HG03103 (cell line): ENCODE results near the gene GP1BB.
"Not testable (repeated sequence)": the region's sequence is repeated elsewhere in the genome, so short reads cannot be mapped to it uniquely, and the experiment has no call there.

Experiments
- ATAC-seq: cut with Tn5 transposase; IDR thresholded peaks from one replicate; pipeline ENCODE4 v1.9.1; 2021; ENCODE audit warnings: low read depth; ENCODE audit not compliant: unreplicated experiment

The GP1BB gene

GRCh38 chr22:19724927-19725661, 1.8 kb downstream of the GP1BB start:
- no peak for ATAC-seq

GRCh38 chr22:19726064-19726788, 2.9 kb downstream of the GP1BB start:
- ATAC-seq: not testable (repeated sequence)

GRCh38 chr22:19727310-19728150, 4.2 kb downstream of the GP1BB start:
- ATAC-seq: no peak

DNA sequence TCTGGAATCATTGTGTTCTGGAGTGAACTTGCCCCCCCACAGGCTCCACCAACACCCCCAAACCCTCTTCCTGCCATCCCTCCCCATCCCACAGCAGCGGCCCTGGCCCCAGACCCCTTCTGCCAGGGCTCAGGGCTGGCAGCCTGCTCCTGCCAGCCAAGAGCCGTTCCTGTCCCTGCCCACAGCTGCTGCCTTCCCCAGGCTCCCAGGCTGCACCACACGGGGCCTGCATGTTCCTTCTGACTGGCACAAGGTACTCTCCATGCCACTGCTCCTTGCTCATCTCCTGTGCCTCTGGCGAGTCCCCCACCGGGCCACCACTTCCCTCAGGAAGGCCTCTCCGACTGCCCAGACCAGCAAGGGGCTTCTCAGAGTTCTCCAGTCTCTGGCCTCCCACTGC, 4.9 kb downstream of the GP1BB start:
- ATAC-seq: no peak

DNA sequence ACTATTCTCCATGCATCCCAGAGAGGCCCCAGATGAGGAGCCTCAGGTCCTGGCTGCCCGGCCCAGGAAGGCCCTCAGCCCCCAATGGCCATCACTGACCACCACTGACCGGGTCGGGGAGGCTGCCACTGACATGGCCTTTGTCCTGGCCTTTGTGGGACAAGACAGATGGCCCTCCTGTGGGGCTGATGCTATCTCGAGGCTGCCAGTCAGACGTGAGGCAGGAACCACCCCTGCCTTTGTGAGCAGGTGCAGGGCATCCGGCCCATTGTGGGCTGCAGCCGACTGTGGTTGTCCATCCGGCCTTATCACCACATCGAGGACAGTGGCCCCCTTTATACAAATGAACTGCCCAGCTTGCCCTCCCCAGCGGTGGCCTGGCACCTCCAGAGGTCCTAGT, 5.5 kb downstream of the GP1BB start:
- no peak for ATAC-seq

DNA sequence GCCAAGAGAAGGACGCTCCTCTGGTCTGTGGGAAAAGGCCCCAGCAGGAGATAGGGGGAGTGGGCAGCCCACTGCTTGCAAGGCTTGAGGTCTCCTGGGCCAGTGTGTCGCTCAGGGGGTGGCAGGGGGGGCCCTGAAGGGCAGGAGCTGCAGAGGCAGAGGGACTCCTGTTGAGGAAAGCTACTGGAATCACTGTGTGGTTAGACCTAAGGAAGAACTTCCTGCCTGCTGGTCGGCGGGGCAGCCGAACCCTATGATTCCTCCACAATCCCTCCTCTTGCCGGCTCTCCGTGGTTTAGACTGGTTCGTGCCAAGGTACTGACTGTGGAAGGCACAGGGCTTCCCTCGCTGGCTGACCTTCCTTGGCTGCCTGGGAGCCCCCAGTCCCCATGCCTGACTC, 6.2 kb downstream of the GP1BB start:
- no peak for ATAC-seq

GRCh38 chr22:19730198-19730597, 6.9 kb downstream of the GP1BB start:
- ATAC-seq: no peak

- no peak for ATAC-seq
Measured at GRCh38 chr22:19730655-19731360, 7.5 kb downstream of the GP1BB start.

DNA sequence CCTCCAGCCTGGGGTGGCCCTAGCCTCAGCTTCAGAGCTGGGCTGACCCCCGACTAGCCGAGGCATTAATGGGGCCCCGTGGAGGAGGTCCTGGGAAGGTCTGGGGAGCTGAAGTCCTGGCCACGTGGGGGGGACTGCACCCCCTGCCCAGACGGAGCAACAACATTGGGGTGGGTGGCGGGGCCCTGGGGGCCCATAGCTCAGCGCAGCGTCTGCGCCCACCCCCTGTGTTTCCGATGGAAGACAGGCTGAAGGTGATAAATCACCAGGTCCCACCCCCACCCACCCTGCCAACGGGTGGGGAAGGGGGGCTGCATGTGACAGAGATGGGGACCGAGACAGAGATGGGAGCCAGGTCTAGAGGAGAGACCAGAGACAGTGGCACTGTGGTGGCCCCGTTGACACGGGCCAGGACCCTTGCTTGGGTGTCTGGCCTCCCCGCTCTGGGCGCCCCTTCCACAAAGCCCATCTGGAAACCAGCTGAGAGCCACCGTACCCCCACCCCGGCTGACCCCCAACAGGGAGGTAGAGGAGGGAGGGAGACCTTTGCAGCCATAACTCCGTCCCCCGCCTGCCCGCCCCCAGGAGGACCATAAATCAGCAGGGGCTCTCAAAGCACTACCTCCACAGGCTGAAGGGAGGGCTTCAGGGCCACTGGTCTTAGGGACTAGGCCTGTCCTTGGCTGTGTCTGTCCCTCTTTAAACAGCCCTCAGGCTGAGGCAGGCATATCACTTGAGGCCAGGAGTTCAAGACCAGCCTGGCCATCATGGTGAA, 8.2 kb downstream of the GP1BB start:
- ATAC-seq: no peak

GRCh38 chr22:19732403-19733113, 9.2 kb downstream of the GP1BB start:
- ATAC-seq: no peak

DNA sequence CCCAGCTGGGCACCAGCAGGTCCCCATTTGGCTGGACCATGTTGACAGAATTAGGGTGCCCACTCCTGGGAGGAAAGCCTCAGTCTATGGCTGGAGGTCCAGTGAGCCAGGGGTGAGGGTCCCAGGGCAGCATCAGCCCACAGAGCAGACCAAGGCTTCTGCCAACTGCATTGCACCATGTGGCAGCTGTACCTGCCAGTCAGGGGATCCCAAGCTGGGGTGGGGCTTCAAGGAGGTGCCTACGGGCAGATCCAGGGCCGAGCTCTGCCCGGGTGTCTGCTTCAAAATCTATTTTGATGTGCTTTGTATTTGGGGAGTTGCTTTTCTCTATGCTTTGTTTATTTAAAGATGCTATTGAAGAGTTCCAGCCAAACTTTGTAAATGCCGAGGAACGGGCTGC, 10.4 kb downstream of the GP1BB start:
- no peak for ATAC-seq

GRCh38 chr22:19734163-19734562, 10.8 kb downstream of the GP1BB start:
- no peak for ATAC-seq

DNA sequence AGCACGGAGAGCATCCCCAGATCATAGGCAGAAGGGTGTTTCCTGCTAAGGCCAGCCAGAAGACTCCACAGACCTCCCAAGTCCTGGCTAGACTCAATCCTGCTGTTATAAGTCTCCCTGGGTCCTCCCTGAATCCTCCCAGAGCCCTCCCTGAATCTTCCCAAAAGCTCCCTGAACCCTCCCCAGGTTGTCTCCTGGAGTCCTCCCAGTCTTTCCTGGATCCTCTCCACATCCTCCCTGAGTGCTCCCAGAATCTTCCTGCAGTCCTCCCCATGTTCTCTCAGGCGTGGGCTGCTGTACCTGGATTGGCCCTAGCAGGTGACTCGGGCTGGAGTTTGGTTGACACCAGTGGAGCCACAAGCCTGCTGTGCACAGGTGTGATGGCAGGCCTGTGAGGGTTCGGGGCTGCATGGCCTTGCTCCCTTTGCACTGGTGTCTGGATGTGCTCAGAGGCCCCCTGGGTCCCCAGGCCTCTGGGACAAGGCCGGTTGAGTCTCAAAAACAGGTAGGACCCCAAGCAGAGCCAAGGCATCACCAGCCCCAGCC, 11.6 kb downstream of the GP1BB start:
- no peak for ATAC-seq

- no peak for ATAC-seq
Measured at GRCh38 chr22:19735665-19736510, 12.5 kb downstream of the GP1BB start.

- no peak for ATAC-seq
Measured at GRCh38 chr22:19737846-19738663, 14.7 kb downstream of the GP1BB start.

DNA sequence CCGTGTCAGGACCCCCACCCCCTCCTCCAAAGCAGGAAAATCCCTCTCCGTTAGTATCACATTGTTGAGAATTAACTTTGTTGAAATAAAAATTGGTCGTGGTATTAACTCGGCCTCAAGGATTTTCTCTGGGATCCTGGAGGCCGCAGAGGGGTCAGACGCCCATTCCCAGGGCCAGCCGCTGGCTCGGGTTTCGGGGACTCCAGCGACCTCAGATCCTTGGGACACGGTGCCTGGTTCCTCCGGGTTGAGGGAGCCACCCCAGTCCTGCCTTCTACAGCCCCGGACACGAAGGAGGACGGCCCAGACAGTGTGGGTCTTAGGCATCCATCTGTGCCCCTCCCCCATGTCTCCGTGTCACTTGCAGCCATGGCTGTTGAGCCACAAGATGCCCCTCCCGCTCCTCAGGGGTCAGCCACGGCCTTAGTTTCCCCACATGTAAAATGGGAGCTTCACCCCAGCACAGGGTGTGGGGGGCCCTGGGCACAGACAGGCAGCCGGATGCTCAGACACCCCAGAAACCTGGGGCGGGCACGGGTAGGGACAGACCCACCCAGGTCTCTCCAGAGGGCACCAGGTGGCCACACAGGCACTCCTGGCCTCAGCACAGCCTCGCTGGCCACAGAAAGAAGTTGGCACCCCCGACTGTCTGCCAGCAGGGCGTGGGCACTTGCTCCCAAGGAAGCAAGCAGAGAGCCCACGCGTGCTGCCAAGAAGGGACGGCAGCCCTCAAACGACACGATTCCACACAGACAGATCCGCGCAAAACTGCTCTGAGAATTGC, 15.5 kb downstream of the GP1BB start:
- ATAC-seq: no peak
